SIG-M5 (cell line): Measurements from ENCODE around the gene ENO1.

Experiments used
- DNase-seq: peaks from one replicate; lab custom pipeline; 2025; lab: John Stamatoyannopoulos, UW

The ENO1 gene

DNA sequence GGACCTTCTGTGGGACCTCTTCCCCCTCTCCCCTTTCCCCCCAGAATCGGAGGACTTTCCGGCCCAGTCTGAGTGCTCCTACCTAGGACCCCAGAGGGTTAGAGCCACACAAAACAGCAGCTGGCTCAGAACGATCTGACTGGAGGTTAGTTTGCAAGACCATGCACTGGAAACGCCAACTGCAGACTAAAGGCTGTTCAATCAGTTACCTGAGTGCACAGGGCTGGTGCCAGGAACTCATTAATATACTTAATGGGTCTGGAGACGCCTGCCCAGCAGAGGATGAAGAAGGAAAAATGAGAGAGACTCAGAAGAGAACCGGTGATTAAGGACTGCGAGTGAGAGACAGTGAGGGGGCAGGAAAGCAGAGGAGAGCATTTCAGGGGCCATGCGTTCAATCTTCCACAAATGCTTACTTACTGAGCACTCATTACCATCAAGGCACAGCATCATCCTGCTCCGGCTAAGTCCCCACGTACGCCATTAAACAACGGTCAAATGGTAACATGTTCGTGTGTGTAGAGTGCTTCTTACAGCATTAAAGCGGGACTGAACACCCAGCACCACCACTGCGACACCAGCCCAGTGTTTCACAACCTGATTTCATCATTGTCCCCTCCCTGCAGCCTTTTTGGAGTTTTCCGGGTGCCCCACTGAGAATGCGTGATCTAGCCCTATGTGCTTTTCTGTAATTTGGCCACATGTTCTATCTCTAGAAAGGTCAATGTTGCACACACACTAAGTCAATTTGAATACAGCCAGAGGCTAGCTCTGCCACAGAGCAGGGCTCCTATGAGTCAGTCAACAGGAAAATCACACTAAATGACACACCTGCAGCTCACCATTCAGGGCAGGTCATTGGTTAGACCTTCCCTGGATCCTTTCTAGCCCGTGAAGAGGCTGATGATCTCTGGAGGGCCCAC lies 7.6 kb downstream of the ENO1 start:
- DNase-seq: peak; percentile 46

DNA sequence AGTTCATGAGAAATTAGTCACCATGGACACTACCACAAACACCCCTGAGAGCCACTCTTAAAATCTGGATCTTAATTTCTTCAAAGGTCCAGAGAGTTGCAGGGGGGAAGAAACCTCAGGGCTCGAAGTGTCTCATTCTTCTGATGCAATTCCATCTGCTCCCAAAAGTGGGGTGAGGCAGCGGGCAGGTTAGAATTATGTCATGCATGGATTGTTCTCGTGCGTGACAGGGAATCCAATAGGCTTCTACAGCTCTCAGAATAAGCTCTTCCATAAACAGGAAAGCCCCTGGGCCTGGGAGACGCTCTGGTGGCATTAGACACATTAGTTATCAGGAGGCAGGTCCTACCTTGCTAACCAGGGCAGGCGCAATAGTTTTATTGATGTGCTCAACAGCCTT lies 8.4 kb downstream of the ENO1 start:
- DNase-seq: no peak

DNA sequence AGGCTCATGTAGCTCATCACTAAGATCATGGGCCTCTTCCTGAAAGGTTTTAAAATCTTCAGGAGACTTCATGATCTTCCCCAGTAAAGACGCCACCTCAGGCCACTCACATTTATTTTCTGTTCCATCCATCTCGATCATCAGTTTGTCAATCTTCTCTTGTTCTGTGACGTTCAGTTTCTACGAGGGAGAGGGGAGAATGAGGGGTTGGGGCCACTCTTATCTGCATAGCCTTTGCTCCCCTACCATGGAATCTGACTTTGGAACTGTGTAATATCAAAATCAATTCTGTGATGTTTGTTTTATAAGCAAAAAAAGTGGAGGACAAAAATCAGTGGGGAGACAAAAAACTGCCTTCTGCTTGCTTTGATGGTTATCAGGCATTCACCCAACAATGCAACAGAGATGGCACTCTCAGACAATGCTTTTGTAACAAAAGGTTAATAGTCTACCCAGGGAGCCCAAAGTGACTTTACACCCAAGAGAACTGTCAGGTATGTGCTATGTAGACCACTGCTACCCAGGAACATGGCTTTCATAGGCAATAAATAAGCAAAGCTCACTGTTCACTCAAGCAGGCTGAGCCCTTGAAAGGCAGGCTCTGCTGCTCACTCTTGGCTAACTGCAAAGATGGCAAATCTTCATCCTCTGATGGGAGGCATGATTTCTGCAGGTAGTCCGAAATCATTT lies 10.5 kb downstream of the ENO1 start:
- DNase-seq: no peak

DNA sequence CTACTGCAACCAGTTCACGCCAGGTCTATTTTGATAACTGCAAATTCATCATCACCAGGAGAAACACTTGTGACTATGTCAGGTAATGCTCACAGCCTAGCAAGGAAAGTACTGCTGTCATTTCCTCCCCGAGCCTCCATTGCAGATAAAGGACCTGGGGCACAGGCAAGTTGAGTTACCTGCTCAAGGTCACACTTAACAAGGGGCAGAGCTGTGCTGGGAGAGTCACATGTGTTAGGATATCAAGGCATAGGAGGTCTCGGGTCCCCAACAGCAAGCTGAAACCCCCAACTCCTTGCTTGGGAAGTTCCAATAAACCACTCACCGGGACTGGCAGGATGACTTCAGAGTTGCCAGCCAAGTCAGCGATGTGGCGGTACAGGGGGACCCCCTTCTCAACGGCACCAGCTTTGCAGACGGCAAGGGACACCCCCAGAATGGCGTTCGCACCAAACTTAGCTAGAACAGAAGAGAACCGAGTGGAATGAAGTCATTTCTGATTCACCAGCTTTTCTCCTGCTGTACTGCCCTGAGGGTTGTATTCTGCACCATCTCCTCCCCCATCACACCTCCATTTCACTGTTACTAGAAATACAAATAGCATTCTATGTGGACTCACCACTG lies 11.6 kb downstream of the ENO1 start:
- no peak for DNase-seq

DNA sequence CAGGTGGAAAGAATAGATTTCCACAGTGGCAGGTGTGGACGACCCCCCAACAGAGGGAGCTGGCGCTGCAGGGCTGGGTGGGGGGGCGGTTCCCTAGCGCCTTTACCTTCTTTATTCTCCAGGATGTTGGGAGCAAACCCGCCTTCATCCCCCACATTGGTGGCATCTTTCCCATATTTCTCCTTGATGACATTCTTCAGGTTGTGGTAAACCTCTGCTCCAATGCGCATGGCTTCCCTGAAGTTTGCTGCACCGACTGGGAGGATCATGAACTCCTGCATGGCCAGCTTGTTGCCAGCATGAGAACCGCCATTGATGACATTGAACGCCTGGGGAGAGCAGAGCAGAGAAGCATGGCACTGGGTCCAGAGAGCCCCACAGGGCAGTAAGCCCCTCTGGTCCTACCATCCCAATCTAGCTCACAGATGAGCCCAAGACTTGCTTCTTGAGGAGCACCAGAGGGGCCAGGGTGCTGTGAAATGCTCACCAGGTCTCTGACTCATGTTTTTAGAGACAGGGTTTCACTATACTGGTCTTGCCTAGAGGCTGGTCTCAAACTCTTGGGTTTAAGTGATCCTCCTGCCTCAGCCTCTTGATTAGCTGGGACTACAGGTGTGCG lies 12.2 kb downstream of the ENO1 start:
- no peak for DNase-seq

DNA sequence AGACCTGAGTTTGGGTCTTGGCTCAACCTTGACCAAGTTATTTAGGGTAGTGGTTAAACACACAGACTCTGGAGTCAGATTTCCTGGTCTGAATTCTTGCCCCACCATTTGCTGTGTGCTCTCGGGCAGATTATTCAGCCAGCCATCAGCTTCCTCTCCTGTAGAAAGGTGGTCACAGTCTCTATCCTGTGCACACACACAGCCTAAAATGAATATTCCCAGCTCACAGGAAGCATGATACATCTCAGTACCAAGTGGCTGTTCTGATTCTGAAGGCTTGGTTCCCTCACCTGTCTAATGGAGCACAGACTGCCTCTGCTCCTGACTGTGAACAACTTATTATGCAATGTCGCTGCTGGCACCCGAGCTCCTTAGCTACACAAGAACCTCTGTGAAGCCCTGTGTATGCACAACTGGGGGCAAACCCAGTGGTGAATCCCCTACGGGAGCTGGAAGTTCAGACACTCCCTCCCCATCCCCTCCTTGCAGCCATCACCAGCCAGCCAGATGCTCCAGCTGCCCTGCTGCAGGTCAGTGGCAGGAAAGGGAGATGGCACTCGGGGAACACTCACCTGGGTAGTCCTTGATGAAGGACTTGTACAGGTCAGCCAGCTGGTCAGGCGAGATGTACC lies 13.7 kb downstream of the ENO1 start:
- no peak for DNase-seq

DNA sequence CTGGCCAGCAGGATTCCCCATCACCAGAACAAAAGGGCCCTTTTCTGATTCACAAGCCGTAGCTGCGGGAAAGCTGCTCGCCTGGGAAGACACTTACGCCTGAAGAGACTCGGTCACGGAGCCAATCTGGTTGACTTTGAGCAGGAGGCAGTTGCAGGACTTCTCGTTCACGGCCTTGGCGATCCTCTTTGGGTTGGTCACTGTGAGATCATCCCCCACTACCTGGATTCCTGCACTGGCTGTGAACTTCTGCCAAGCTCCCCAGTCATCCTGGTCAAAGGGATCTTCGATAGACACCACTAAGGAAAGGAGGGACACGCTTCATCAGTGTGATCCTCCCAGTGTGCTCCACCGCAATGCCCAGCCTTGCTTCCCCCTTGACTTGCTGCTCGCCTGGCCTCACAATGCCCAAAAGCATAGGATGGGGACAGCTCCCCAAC lies 14.7 kb downstream of the ENO1 start:
- no peak for DNase-seq

DNA sequence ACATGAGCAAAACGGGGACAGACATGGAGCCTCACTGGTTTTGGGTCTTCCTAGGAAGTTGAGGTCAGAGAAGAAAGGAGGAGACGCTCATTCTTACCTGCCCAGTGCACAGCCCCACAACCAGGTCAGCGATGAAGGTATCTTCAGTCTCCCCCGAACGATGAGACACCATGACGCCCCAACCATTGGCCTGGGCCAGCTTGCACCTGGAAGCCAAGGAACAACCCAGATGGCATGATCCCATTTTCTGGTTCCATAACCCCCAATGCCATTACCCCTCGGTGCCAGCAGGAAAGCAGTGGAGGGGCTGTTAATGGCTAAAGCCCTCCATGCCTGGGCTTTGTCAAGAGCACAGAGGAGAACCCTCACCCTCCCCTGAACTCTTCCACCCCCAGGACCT lies 15.3 kb downstream of the ENO1 start:
- DNase-seq: no peak

DNA sequence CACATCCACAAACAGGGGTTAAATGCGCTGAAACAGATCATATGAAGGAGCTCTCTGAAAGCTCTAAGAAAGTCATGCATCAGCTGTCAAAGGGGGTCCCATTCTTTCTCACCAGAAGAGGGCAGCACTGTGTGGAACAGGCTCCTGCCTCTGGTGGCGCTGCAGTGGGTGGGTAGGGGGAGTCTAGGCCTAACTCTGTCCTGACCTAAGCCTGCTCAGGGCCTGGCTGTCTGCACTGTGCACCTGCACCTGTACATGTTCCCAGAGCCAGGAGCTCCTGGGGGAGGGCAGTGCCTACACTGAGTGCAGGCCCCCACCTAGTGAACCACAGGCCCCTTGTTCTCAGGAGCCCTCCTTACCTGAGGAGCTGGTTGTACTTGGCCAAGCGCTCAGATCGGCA lies 16.0 kb downstream of the ENO1 start:
- DNase-seq: no peak

DNA sequence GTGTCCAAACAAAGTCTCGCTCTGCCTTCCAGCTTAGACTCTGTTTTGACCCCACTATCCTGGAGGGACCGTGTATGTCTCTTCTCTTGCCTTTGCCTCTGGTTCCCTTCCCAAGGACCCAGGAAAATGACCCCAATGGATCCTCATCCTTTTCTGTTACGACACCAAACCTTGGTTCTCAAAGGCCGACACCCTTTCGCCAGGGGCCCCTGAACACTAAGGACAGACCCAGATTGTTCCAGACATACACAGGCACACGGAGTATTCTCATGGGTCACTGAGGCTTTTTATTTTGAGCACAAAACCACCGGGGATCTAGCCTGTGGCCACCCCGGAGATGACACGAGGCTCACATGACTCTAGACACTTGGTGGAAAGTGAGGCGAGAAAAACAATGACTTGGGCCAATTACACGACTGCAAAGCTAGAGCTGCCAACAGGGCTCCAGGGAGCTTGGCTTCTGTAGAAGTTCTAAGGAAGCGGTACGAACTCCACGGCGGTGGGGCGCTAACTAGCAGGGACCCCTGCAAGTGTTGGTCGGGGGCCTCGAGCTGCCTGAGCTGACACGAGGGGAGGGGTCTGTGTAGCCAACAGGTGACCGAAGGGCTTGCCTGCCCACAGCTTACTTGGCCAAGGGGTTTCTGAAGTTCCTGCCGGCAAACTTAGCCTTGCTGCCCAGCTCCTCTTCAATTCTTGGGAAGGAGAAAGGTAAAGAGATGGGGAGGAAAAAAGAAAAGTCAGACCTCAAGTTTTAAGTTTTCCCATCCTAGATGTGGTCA lies 17.6 kb downstream of the ENO1 start:
- no peak for DNase-seq

DNA sequence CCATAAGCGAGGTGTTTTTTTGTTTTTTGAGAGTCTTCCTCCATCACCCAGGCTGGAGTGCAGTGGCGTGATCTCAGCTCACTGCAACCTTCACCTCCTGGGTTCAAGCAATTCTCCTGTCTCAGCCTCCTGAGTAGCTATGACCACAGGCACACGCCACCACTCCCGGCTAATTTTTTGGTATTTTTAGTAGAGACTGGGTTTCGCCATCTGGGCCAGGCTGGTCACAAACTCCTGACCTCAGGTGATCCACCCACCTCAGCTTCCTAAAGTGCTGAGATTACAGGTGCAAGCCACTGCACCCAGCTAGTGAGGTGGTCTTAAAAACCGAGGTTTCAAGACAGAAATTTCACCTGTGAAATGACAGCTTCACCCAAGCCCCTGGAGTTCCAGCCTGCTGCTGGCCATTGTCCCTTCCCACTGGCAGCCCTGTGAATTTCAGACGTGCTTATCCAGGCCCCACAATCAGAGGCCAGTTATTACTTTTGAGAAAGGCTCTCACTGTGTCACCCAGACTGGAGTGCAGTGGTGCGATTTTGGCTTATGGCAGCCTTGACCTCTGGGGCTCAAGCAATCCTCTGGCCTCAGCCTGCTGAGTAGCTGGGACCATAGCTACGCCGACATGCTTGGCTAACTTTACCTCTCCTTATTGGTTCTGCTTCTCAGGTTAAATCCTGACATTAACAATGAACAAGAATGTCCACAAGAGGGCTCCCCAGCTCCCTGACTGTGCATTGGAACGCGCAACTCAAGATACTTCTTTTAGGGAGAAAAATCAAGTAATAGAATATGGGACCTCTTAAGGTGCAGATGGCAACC lies 19.4 kb downstream of the ENO1 start:
- no peak for DNase-seq

DNA sequence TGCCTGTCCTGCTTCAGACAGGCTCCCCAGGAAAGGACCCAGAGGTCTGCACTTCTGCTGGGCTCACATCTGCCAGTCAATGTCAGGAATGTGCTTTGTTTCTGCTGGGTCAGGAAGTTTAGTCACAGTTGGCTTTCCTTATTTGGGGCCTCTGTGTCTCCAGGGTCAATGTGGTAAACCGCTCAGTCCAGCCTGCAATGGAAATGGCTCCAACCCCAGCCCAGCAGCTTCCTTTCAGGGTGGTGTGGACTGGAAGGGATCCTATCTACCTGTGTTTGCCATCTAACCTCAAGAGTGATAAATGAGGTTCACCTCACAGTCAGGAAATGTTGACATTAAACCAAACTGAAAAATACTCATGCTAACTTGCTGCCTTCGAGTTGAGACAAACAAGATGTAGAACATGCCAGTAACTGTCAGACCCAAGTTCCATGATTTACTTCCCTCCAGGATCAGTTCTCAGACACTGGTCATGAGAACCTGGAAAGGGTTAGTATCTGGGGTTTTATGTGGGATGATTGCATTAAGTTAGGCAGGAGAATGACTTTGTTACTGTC lies 20.3 kb downstream of the ENO1 start:
- DNase-seq: no peak

DNA sequence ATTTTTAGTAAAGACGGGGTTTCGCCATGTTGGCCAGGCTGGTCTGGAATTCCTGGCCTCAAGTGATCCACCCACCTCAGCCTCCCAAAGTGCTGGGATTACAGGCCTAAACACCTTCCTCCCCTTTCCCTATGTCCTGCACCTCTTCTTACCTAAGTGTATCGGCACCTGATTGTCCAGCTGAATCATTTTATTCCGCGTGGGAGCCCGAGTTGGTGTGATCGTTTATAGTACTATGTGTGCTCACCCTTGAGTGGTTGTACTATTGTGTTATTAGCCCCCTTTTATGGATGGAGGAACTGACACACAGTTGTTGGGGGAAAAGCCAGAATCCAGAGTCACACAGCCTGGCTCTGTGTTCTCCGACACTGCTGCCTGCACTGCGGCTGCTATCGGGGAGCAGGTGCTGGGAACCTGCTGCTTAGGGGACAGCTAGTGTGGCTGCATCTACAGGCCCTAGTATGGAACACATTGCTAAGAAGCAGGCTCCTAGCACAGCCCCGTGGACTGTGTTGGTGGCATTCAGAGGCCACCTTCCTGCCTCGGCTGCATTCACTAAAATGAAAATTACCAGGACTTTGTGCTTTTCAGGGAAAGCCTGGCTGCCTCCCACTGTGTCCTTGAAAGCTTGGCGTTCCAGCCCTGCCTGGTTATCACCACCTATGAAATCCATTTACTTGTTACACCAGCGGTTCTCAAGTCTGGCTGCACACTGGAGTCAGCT lies 21.6 kb downstream of the ENO1 start:
- no peak for DNase-seq

DNA sequence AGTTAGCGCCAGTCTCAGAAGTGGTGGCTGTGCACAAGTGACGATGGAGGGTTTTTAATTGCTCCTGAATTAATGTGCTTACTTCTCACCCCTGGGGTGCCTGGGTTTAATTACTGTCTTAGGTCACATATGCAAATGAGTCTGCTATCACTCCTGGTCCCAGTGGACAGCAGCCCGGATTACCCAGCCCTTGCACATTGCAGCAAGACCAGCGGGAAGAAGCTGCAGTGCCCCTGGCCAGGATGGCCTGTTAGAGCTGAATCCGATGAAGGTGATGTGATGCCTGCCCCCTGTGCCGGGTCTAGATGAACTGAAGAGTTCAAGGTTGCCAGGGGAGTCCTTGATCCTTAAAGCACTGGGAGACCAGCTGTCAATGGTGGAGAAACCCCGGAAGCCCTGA lies 24.2 kb downstream of the ENO1 start:
- no peak for DNase-seq

DNA sequence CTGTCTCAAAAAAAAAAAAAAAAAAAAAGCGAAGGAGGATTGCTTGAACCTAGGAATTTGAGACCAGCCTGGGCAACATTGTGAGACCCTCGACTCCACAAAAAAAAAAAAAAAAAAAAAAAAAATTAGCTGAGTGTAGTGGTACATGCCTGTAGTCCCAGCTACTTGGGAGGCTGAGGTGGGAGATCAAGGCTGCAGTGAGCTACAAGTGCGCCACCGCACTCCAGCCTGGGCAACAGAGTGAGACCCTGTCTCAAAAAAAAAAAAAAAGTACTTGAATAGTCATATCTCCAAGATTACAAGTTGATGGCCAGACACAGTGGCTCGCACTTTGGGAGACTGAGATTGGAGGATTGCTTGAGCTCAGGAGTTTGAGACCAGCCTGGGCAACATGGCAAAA lies 27.4 kb downstream of the ENO1 start:
- DNase-seq: no peak

DNA sequence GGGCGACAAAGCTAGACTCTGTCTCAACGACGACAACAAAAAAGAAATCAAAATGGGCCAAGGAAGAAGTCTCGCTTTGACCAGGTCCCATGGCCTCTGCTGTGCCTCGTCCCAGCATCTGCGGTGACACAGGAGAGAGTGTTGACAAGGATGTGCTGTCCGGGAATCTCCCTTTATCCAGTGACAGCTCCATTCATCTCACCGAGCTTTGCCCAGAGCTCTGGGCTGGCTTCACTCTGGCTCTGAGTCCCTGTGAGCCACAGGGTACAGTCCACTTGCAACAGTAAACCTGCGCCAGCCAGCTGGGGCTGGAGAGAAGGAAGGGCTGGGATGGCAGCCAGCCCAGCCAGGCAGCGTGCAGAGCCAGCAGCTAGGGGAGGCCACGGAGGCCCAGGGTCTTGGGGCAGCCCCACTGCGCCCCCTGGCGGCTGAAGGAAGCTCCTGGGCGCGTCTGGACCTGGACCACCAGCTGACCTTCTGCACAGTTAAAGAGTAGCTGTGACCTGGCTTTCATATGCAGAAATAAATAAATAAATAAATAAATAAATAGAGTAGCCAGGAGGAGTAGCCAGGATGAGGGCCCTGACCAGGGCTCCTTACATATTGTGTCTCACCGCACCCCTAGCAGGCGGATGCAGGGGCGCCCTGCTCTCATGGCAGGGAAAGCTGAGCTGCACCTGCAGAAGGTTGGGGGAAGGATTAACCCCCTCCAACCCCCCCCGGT lies 29.7 kb downstream of the ENO1 start:
- DNase-seq: no peak

DNA sequence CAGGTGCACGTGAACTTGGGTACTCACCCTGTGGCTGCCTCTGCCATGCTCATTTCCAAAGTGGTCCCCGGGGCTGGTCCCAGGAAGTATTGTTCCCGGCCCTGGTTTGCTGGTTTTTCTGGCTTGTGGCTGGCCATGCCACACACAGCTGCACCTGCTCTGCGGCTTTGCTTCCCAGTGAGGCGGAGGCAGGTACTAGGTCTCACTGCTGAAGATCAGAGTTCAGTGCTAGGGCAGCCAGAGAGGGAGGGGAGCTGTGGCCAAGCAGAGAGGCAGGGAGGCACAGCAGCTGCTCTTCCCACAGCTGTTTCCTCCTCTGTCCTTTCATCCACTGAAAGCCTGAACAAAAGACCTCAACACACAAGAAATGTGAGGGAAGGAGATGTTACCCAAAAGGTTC lies 30.5 kb downstream of the ENO1 start:
- no peak for DNase-seq

DNA sequence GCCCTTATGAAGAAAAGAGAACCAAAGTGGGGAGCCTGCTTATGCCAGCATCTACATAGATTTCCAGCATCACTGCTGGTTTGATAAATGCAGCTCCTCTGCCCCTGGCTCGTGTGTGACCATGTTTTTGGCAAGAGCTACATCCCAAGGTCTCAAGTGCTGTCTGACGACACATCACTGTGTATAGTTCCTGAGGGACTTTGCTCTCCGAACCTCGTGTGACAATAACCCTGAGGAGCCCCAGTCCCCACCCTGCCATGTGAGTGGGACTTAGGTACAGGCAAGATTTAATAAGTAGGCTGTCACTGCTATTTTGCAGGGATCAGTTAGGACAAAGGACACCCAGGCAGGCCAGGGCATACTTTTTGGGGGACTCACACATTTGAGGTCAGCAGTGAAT lies 32.2 kb downstream of the ENO1 start:
- DNase-seq: no peak
